Gastrocnemius medialis (tissue), 4 donors: ENCODE measurements around the gene CD79A.

Experiments used
- POLR2A ChIP-seq, 2 donors: fragments of 450-650 bp; IDR thresholded peaks; one replicate each; pipeline ENCODE4 v1.6.1; 2017; ENCODE audit warnings: antibody characterized with exemption in 2 of 2, mild to moderate bottlenecking in 2 of 2, moderate library complexity in 2 of 2
- TF ChIP-seq, protein P1 (sequence below), 5 experiments: fragments of 450-650 bp in 3 of 5; fragments of 200-600 bp in 2 of 5; sonication (generic) in 2 of 5; IDR thresholded peaks in 4 of 5; conservative IDR thresholded peaks in 1 of 5; 1 replicate in 4 of 5; 2 replicates in 1 of 5; pipeline ENCODE4 v1.5.1; 2016 to 2019; ENCODE audit warnings: antibody characterized with exemption in 5 of 5, mild to moderate bottlenecking in 3 of 5, moderate library complexity in 3 of 5

DNA sequence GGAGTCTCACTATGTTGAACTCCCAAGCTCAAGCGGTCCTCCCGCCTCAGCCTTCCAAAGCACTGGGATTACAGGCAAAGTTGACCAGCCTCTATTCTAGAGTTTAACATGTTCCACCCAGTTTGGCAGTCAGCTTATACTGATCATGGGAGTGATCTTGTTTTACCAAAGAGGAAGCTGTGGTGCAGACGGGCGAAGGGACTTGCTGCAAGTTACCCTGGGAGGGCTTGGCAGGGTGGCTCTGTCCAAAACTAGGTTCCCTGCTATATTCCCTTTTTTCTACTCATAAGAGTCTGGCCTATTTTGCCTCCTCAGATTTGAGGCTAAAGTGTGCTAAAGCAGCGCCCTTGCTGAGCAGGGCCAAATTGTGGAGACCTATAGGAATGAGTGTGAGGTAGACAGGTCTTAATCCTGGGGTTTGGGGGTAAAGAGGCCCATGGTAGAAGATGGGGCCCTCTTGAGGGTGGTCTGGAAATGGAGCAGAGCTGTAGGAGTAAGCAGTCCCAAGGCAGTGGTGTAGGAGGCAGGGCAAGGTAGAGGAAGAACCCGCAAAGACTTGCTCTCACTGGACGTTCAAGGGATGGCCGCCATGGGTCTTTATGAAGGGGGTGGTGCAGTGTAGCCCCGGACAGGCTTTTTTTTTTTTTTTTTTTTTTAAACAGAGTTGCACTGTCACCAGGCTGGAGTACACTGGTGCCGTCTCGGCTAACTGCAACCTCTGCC lies 13.7 kb upstream of the CD79A start:
- TF ChIP-seq, protein P1, sequence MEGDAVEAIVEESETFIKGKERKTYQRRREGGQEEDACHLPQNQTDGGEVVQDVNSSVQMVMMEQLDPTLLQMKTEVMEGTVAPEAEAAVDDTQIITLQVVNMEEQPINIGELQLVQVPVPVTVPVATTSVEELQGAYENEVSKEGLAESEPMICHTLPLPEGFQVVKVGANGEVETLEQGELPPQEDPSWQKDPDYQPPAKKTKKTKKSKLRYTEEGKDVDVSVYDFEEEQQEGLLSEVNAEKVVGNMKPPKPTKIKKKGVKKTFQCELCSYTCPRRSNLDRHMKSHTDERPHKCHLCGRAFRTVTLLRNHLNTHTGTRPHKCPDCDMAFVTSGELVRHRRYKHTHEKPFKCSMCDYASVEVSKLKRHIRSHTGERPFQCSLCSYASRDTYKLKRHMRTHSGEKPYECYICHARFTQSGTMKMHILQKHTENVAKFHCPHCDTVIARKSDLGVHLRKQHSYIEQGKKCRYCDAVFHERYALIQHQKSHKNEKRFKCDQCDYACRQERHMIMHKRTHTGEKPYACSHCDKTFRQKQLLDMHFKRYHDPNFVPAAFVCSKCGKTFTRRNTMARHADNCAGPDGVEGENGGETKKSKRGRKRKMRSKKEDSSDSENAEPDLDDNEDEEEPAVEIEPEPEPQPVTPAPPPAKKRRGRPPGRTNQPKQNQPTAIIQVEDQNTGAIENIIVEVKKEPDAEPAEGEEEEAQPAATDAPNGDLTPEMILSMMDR (IDR thresholded peaks at IDR 0.05 in 4 of 5, conservative IDR thresholded peaks at IDR 0.05 in 1 of 5): no peak
- no peak for TF ChIP-seq POLR2A (IDR thresholded peaks at IDR 0.05)
